ENCODE results near the gene SPRR2B.
"Not testable (repeated sequence)": the region's sequence is repeated elsewhere in the genome, so short reads cannot be mapped to it uniquely, and the experiment has no call there.

Gene SPRR2B

DNA sequence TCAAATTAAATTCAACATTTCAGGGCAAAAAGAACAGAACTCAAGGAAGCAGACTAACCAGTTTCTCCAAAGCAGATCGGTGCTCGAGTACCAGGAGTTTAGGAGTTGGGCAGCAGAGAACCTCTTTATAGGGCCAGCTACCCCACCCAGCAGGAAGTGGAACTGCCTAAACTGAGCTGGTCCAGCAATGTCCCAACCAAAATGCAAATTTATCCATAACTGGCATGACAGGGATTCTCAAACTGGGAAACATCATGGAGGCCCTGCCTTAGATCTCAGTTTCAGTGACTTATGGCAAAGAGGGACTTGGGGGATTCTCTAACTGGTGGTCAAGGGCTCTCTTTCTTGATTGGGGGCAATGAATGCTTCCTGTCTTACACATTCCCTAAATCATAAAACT, at the start of gene SPRR2B:
Gene SPRR2B (minus strand): TSS at position 101 of the 400 bp plus-strand sequence. CDS start 772 bp downstream, outside the sequence.
- DNase-seq (ENCODE audit: low spot score), result no peak

DNA sequence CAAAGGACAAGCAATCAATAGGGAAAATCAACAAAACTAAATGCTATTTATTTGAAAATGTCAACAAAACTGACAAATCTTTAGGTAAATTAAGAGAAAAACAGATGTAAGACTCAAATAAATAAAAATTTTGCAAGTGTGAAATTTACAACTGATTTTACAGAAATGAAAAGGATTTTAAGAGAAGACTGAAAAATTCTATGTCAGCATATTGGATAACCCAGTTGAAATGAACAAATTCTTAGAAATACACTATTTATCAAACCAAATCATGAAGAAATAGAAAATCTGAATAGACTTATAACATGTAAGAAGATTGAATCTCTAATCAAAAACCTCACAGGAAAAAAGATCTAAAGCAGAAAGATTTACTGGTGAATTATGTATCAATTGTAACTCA, 49.5 kb upstream of the SPRR2B start:
- DNase-seq (ENCODE audit: low spot score), result no peak

GRCh38 chr1:153119491-153119971, 48.1 kb upstream of the SPRR2B start:
- no peak for DNase-seq (ENCODE audit: low spot score)

- not testable (repeated sequence) for DNase-seq (ENCODE audit: low spot score)
Measured at GRCh38 chr1:153115264-153115663, 43.9 kb upstream of the SPRR2B start.

GRCh38 chr1:153113416-153113815, 42.0 kb upstream of the SPRR2B start, which contains the start of gene SPRR2F:
Gene SPRR2F (minus strand): TSS chr1:153113516. CDS start chr1:153112733, 783 bp downstream.
- DNase-seq (ENCODE audit: low spot score), result no peak

DNA sequence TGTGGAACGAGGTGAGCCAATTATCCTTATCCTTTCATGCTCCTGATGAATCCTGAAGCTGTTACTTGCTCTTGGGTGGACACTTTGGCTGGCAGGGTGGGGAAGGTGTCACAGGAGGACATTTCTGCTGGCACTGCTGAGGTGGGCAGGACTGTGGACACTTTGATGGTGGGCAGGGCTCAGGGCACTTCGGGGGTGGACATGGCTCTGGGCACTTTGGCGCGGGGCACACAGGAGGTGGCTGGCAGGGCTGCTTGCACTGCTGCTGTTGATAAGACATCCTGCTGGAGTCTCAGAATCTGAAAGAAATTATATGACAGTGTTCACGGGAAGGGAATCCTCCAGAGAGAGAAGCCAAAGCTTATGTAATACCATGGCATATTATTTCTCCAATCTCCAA, 41.0 kb upstream of the SPRR2B start:
- DNase-seq (ENCODE audit: low spot score), result not testable (repeated sequence)

- DNase-seq (ENCODE audit: low spot score), result no peak
Measured at GRCh38 chr1:153100245-153100644, 28.8 kb upstream of the SPRR2B start.

- DNase-seq (ENCODE audit: low spot score), result no peak
Measured at GRCh38 chr1:153099461-153100045, 28.1 kb upstream of the SPRR2B start.

- no peak for DNase-seq (ENCODE audit: low spot score)
Measured at GRCh38 chr1:153095764-153096163, 24.4 kb upstream of the SPRR2B start.

DNA sequence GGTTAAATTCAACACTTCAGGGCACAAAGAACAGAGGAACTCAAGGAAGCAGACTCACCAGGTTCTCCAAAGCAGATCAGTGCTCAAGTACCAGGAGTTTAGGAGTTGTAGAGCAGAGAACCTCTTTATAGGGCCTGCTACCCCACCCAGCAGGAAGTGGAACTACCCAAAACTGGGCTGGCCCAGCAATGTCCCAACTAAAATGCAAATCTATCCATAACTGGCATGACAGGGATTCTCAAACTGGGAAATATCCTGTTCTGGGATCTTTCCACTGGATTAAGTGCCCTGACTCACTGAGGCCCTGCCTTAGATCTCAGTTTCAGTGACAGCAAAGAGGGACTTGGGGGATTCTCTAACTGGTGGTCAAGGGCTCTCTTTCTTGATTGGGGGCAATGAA, 23.0 kb upstream of the SPRR2B start, which contains the start of gene SPRR2E:
Gene SPRR2E (minus strand): TSS at position 101 of the 400 bp plus-strand sequence. CDS start 775 bp downstream, outside the sequence.
- no peak for DNase-seq (ENCODE audit: low spot score)

DNA sequence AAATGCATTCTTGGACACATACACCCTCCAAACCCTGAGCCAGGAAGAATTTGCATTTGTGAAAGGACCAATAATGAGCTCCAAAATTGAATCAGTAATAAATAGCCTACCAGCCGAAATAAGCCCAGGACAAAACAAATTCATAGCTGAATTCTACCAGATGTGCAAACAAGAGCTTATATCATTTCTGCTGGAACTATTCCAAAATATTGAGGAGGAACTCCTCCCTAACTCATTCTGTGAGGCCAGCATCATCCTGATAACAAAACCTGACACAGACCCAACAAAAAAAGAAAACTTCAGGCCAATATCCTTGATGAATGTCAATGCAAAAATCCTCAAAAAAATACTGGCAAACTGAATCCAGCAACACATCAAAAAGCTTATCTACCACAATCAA, 16.2 kb upstream of the SPRR2B start:
- DNase-seq (ENCODE audit: low spot score), result no peak

DNA sequence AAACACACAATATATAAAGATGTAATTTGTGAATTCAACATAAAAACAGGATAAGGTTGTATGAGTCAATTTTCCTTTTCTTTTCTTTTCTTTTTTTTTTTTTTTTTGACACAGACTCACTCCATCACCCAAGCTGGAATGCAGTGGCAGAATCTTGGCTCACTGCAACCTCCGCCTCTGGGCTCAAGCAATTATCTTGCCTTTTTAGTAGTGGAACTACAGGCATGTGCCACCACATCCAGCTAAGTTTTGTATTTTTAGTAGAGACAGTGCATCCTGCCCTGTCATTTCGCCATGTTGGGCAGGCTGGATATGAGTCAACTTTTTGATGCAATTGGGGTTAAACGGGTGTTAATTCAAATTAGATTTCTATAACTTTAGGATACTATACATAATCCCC, 10.3 kb upstream of the SPRR2B start:
- DNase-seq (ENCODE audit: low spot score), result no peak

- no peak for DNase-seq (ENCODE audit: low spot score)
Measured at GRCh38 chr1:153072806-153073726, 1.7 kb upstream of the SPRR2B start.

- no peak for DNase-seq (ENCODE audit: low spot score)
Measured at GRCh38 chr1:153070243-153070642, 1.2 kb downstream of the SPRR2B start.

- no peak for DNase-seq (ENCODE audit: low spot score)
Measured at GRCh38 chr1:153058826-153059784, 12.3 kb downstream of the SPRR2B start.

- no peak for DNase-seq (ENCODE audit: low spot score)
Measured at GRCh38 chr1:153058154-153058553, 13.3 kb downstream of the SPRR2B start.

GRCh38 chr1:153057375-153057774, 14.0 kb downstream of the SPRR2B start, which contains the start of gene SPRR2A:
Gene SPRR2A (minus strand): TSS chr1:153057512. CDS start chr1:153056735, 777 bp downstream.
- no peak for DNase-seq (ENCODE audit: low spot score)

DNA sequence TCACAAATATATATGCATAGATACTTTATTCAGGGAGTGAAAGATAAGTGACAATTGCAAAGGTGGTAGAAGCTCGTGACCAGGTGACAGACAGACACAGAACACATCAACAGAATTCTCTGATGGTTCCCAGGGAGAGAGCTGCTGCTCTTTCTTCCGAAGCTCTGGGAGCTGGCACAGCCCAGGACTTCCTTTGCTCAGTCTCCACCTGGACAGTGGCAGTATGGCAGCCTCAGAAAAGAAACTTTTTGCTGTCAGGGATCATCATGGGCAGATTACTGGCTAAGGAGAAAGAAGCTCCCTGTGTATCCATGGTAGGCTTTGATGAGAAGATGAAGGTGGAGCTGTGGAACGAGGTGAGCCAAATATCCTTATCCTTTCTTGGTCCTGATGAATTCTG, 15.3 kb downstream of the SPRR2B start:
- DNase-seq (ENCODE audit: low spot score), result not testable (repeated sequence)

- no peak for DNase-seq (ENCODE audit: low spot score)
Measured at GRCh38 chr1:153049211-153049610, 22.2 kb downstream of the SPRR2B start.

DNA sequence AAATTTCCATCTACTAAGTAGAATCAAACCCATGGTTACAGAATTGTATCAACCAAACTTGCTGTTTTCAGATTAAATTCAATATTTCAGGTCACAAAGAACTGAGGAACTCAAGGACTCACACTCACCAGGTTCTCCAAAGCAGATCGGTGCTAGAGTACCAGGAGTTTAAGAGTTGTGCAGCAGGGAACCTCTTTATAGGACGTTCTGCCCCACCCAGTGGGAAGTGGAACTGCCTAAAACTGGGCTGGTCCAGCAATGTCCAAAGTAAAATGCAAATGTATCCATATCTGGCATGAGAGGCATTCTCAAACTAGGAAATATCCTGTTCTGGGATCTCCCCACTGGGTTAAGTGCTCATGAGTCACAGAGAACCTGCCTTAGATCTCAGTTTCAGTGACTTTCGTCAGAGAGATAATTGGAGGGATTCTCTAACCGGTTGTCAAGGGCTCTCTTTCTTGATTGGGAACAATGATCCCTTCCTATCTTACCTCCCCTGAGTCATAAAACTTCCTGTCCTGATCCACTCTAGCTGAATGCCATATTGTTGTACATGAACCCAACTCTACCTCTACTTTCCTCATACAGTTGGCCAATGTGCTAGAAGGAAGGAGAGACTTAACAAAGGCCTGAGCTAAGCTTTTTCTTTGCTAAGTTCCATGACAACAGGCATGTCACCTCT, 30.3 kb downstream of the SPRR2B start, which contains the start of gene SPRR2D:
Gene SPRR2D (minus strand): TSS at position 171 of the 682 bp plus-strand sequence. CDS start 774 bp downstream, outside the sequence.
- DNase-seq (ENCODE audit: low spot score), result no peak

DNA sequence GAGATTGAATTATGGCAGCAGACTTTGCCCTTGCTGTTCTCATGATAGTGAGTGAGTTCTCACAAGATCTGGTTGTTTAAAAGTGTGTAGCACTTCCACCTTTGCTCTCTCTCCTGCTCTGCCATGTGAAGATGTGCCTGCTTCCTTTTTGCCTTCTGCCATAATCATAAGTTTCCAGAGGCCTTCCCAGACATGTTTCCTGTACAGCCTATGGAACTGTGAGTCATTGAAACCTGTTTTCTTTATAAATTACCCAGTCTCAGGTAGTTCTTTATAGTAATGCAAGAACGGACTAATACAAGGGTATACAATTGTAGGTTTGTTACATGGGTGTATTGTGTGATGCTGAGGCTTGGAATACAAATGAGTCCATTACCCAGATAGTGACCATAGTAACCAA, 36.2 kb downstream of the SPRR2B start:
- DNase-seq (ENCODE audit: low spot score), result no peak
